Activated T-cell treated with anti-CD3 and anti-CD28 coated beads, Interleukin-2, amount 50 U/mL, for 48 hours (primary cell): ENCODE data around the gene PLPP7.
"Not testable (repeated sequence)": the region's sequence is repeated elsewhere in the genome, so short reads cannot be mapped to it uniquely, and the experiment has no call there.

Experiments
- DNase-seq, 2 experiments: peaks; one replicate each; pipeline ENCODE4 v3.0.0-alpha.2; 2020

Gene PLPP7

DNA sequence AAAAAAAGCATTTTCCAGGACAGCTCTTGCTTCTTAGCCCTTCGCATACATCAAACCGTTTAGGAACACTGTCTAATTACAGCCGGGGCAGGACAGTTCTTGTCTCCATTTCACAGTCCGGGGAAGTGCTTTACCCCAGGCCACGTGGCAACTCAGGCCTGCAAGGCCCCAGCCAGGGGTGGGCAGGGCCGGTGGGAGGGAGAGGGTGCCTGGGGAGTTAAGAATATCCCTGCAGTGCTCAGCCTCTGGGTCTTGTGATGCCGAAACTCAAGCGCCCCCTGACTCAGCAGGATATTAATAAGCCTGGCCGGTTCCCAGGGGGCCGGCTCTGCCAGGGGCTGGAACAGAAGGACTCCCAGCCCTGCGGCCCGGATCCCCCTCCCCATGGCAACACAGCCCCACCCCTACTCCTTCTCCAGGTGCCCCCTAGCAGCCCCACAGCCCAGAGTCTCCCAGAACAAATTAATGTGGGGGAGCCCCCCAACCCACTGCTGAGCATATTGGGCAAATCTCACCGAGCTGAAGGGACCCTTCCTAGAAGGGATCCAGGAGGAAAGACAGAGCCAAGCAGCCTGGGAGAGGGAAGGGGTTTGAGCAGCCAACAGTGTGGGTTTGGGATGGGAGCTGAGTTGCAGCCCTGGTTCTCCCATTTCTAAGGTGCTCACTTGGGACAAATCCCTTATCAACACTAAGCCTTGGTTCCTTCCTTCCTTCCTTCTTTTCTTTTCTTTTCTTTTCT, 45.3 kb downstream of the PLPP7 start:
- DNase-seq: no peak

DNA sequence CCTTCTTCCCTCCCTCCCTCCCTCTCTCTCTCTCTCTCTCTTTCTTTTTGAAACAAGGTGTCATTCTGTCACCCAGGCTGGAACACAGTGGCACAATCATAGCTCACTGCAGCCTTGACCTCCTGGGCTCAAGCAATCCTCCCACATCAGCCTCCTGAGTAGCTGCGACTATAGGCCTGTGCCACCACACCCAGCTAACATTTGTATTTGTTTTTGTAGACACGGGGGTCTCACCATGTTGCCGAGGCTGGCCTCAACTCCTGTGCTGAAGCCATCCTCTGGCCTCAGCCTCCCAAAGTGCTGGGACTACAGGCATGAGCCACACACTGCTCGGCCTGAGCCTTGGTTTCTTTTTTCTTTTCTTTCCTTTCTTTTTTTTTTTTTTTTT, 45.8 kb downstream of the PLPP7 start:
- DNase-seq: no peak

DNA sequence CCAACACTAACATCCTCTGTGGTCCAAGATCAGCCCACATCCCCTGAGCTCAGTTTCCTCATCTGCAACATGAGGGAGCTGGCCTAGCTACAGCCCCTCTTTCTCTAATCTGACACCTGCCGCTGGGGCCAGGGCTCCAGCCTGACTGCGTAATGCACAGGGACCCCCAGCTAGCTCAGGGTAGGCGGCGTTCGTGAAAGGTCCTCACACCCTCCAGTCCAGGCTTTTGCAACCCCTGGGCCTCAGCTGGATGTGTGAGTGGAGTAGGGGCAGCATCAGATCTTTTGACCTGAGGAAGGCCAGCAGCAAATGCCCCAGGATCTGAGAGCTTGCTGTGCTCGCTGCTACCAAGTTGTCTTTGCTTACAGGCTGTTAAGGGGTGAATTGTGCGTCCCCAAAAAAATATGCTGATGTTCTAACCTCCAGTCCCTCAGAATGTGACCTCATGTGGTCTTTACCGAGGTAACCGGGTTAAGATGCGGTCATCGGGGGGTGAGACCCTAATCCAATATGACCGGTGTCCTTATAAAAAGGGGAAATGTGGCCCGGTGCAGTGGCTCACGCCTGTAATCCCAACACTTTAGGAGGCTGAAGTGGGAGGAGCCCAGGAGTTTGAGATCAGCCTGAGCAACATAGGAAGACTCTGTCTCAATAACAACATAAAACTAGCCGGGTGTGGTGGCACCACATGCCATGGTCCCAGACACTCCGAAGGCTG, 47.8 kb downstream of the PLPP7 start:
- DNase-seq: no peak

DNA sequence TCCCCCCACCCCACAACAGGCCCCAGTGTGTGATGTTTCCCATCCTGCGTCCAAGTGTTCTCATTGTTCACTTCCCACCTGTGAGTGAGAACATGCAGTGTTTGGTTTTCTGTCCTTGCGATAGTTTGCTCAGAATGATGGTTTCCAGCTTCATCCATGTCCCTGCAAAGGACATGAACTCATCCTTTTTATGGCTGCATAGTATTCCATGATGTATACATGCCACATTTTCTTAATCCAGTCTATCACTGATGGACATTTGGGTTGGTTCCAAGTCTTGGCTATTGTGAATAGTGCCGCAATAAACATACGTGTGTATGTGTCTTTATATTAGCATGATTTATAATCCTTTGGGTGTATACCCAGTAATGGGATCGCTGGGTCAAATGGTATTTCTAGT, 49.7 kb downstream of the PLPP7 start:
- not testable (repeated sequence) for DNase-seq

DNA sequence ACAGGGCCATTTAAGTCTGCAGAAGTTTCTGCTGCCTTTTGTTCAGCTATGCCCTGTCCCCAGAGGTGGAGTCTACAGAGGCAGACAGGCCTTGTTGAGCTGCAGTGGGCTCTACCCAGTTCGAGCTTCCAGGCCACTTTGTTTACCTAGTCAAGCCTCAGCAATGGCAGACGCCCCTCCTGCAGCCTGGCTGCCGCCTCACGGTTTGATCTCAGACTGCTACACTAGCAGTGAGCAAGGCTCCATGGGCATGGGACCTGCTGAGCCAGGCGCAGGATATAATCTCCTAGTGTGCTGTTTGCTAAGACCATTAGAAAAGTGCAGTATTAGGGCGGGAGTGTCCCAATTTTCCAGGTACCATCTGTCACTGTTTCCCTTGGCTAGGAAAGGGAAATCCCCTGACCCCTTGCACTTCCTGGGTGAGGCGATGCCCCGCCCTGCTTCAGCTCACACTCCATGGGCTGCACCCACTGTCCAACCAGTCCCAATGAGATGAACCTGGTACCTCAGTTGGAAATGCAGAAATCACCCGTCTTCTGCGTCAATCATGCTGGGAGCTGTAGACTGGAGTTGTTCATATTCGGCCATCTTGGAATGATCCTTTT, 55.5 kb downstream of the PLPP7 start:
- not testable (repeated sequence) for DNase-seq

DNA sequence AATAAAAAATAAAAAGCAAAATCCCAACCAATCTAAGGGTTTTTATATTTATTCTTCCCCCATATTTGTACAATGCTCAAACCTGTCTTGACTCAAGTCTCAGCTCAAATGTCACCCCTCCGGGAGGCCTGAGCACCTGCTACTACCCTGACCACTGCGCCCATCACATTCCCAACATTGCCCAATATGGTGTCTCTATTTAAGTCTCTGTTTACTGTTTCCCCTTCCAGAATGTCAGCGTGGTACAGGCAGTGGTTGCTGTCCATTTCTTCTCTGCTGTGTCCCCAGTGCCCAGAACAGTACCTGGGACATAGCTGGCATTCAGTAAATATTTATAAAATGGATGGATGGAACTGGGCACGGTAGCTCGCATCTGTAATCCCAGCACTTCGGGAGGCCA, 57.0 kb downstream of the PLPP7 start:
- DNase-seq: no peak

DNA sequence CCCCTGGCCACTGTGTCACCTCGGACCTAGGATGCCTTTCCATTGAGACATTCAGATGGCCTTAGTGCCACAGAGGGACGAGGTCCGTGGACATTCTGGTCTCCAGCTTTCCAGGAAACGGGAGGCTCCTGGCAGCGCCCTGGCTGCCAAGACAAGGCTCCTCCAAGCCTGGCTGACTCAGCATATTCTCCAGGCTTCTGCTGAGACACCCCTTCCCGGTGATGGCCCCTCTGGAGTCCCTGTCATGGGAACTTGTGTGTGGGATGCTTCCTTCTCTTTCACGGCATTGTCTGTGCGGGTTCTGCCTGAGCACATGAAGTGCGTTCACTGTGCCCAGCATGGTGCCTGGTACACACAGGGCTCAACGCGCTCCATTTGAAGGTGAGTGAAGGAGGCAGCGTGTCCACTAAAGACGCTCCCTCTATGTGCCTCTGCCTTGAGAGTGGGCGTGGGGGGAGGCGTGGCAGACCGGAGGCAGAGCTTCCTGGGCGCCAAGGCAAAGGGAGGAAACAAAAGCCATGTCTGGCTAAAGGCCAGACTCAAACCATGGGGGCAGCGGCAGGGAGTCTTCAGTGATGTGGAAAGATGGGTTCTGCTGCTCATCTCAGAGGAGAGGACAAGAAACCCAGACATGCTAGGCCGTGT, 58.0 kb downstream of the PLPP7 start:
- DNase-seq: no peak

DNA sequence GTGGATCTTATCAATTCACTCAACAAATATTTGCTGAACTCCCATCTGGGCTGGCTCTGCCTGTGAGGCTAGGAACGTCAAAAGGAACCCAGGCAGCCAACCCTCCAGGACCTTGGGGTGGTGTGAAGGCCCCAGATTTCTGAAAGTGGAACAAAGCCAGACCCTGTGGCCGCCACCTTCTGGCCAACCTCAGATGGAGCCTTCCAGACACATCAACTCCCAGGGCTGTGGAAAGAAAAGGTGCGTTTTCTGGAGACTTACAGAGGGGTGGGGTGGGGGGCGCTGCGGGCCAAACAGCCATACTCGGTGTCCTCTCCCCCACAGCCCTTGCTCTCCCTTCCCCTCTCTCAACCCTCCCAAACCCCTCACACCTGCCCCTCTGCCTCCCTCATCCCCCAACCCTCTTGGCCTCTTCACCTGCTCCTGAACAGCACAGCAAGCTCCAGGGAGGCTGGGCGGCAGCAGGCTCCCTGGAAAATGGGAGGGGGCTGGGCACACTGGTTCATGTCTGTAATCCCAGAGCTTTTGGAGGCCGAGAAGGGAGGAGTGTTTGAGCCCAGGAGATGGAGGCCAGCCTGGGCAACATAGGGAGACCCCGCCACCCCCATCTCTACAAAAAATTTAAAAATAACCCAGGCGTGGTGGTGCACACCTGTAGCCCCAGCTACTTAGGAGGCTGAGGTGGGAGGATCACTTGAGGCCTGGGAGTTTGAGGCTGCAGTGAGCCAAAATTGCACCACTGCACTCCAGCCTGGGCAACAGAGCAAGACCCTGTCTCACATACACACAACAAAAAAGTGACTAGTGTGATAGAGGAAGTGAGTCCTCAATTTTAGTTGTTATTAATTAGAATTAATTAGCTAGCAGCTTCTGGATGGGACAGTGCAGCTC, 59.4 kb downstream of the PLPP7 start:
- DNase-seq: no peak

DNA sequence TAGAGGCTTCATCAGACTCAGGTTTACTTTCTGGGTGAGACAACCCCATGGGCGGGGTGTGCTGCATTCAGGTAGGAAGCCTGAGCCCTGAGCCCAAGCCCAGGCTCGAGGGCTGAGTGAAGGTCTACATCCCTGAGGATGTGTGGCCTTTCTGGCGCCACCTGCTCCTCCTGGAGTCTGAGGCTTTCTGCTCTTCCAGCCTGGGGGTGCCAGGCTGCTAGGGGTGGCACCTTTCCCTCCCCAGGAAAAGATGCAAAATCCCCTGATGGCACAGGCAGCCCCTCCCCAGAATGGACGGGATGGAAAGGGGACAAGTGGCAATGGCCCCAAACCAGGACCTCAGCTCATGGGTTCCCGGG, 60.0 kb downstream of the PLPP7 start:
- DNase-seq: no peak

DNA sequence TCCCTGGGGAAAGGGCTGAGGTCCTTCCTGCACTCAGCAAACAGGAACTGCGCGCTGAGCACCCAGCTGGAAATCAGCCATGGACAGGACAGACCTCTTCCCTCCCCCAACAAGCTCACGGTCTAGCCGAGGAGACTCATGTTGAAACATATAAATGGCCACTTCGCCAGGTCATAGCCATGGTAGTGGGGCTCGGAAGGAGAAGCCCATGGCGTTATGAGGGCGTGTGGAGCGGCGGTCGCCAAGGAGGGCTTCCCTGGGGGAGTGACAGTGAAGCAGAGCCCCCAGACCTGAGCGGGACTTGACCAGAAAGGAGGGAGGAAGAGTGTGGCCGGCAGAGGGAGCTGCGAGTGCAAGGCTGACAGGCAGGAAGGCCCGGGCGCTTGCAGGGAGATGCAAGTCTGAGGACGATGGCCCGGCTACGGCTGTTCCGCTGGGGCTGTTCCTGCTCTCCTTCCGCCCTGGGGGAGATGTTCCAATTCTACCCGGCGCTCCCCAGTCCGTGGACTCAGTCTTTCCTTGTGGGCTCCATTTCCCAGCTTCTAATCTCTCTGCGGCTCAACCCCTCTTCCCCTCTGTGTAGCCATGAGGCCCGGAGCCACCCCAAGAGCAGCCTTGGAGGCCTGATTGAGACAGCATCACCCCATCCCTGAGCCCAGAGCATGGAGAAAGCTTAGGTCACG, 60.5 kb downstream of the PLPP7 start:
- peak; percentile 89 to 93 for DNase-seq

DNA sequence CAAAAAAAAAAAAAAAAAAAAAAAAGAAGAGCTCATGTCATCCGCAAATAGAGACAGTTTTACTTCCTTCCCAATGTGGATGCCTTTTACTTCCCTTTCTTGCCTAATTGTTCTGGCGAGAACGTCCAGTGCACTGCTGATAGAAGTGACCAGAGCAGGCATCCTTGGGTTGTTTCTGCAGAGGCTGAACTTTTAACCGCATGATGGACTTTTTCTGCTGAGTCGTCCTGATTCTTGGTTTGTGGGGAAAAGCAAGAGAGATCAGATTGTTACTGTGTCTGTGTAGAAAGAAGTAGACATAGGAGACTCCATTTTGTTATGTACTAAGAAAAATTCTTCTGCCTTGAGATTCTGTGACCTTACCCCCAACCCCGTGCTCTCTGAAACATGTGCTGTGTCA, 67.0 kb downstream of the PLPP7 start:
- not testable (repeated sequence) for DNase-seq

DNA sequence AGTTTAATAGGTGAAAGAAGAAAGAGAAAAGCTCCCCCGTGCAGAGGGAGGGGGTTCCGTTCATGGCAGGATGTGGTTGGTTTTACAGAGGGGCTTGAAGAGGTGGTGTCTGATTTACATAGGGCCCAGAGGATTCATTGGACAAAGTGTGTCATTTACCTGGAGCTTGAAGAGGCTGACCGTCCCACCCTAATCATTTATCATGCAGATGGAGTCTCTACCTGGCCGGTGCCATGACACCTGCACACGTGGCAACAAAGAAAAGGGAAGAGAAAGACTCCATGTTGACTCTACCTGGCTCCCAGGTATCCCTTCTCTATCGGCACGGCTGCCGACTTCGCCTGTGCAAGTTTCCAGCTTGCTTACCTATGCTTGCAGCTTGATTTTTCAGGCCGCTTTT, 69.0 kb downstream of the PLPP7 start:
- DNase-seq: no peak
